Bladder microvascular endothelial cell (primary cell): Measurements from ENCODE around the gene PEDS1. TPM values are rescaled to one million over a fixed set of nuclear protein-coding genes. Genes with fewer than 3 reads are reported as not detected.

ENCODE experiments used
- total RNA-seq: library from RNA; depleted of rRNA; stranded (reverse); fragments of >200 nt; gene quantifications from 2 replicates; pipeline ENCODE4 v1.2.3, GENCODE V29; 2014

Gene PEDS1
- total RNA-seq: 9.6 and 15.4 TPM in 2 replicates

GRCh38 chr20:50153500-50154377, at the start of gene PEDS1:
Gene PEDS1 (minus strand): TSS chr20:50153723. CDS start chr20:50153637, 86 bp downstream.

GRCh38 chr20:50190251-50191064, 36.9 kb upstream of the PEDS1 start, which contains the start of gene CEBPB:
Gene CEBPB (plus strand): TSS chr20:50190830. CDS start chr20:50191034, 204 bp downstream.

GRCh38 chr20:50112512-50113419, 40.8 kb downstream of the PEDS1 start, which contains the start of gene UBE2V1:
Gene UBE2V1 (minus strand): TSS chr20:50113150. CDS start chr20:50113128, 22 bp downstream.

Other genes with a start within 250 kb of the PEDS1 start
- 0.65 and 2.2 TPM in 2 replicates for gene SPATA2, start 238.2 kb downstream of the PEDS1 start, total RNA-seq
- gene RNF114, start 217.3 kb downstream of the PEDS1 start, total RNA-seq: 25.1 and 46.3 TPM in 2 replicates
- gene SNAI1, start 170.7 kb downstream of the PEDS1 start, total RNA-seq: 0.65 and 1.4 TPM in 2 replicates
- 27.4 and 54.0 TPM in 2 replicates for gene UBE2V1, start 40.6 kb downstream of the PEDS1 start, total RNA-seq
- gene CEBPB, start 37.1 kb upstream of the PEDS1 start, total RNA-seq: 4.0 and 16.6 TPM in 2 replicates